ENCODE data around the gene CAPN13.

CAPN13 gene

DNA sequence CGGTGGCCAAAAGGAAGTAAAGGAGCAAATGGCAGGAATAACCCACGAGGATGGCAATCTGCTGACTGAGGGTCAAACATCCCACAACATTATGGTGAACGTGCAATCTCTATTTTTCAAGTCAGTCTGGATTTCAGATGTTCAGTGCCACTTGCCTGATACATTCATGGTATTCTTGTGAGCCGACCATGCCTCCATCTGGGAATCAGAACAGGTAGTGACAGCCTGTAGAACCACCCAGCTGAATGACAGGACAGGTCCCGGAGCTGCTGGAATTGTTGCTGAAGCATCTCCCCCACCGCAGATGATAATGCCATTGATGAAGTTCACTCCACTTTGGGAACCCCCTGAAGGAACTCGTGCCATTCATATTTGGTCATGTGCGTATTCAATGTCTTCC is 123.2 kb downstream of the CAPN13 start:
- no peak for DNase-seq (ENCODE audit: low read depth, low spot score)

DNA sequence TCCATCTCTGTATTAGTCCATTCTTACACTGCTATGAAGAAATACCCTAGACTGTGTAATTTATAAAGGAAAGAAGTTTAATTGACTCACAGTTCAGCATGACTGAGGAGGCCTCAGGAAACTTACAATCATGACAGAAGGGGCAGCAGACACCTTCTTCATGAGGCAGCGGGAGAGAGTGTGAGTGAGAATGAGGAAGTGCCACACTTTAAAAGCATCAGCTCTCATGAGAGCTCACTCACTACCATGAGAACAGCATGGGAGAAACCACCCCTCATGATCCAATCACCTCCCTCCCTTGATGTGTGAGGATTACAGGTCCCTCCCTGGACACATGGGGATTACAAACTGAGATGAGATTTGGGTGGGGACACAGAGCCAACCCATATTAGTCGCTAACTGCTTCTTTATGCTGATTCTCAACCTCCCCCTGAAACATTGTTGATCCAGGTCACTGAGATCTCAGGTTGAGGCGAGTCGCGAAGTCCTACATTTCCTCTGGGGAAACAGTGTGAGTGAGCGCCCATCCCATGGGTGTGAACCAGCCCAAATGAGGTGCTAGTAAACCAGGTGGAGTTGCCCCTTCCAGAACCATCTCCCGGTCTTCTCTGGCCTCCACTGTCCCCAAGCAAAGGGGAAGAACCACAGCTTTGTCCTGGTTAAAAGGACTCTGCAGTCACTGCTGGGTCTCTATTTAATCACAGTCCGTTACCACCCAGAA is 123.8 kb downstream of the CAPN13 start:
- no peak for DNase-seq (ENCODE audit: low read depth, low spot score)

DNA sequence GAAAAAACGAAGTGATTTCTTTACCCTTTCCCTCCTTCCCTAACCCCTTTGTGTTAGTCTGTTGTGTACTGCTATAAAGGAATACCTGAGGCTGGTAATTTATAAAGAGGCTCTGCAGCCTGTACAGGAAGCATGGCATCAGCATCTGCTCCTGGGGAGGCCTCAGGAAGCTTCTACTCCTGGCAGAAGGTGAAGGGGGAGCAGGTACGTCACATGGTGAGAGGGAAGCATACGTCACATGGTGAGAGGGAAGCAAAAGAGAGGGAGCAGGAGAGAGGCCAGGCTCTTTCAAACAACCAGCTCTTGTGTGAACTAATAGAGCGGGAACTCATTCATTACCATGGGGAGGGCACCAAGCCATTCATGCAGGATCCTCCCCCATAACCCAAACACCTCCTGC is 126.2 kb downstream of the CAPN13 start:
- DNase-seq (ENCODE audit: low read depth, low spot score), result no peak

DNA sequence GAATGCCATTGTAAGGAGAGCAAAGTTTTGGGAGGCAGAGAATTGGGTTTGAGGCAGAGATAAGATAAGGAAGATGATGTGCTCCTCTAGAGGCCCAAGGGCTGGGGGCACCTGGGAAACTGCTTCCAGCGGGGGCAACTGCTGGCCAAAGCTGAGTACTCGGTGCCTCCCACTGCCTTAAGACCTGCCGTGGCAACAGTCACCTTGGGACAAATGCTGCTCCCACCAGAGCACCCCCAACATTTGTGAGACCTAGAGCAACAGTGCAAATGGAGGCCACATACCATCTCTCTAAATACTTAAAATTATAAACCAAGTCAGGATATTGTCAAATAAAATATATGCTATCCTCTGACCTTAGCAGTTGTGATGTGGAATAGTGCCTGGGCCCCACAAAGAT is 127.1 kb downstream of the CAPN13 start:
- DNase-seq (ENCODE audit: low read depth, low spot score), result no peak

DNA sequence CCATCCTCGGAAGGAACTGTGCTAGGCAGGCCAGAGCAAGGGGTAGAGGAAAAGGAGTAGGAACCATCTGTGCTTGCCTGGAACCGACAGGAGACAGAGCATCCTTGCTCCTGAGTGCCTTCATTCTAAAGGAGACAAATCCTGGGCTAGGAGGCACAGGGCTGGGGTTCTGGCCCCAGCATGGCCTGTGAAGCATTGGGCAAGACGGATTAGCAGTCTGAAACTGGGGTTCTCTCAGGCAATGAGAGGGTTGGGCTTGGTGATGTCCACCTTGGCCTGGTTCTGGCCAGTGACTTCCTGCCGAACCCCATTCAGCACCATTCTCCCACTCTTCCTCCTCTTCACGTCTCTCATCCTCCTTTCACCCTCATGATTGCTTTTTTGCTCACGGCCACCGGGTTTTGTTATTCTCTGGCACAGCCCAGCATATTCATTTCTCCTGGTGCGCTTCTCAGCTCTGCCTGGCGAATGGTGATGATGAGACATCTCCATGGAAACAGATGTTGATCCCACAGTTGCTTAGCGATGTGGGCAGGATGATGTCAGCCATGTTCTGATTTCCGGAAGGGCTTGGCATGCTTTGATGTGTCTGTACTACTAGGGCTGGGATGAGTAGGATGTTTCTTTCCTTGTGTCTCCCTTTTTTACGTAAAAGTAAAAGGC is 127.7 kb downstream of the CAPN13 start:
- DNase-seq (ENCODE audit: low read depth, low spot score), result no peak

DNA sequence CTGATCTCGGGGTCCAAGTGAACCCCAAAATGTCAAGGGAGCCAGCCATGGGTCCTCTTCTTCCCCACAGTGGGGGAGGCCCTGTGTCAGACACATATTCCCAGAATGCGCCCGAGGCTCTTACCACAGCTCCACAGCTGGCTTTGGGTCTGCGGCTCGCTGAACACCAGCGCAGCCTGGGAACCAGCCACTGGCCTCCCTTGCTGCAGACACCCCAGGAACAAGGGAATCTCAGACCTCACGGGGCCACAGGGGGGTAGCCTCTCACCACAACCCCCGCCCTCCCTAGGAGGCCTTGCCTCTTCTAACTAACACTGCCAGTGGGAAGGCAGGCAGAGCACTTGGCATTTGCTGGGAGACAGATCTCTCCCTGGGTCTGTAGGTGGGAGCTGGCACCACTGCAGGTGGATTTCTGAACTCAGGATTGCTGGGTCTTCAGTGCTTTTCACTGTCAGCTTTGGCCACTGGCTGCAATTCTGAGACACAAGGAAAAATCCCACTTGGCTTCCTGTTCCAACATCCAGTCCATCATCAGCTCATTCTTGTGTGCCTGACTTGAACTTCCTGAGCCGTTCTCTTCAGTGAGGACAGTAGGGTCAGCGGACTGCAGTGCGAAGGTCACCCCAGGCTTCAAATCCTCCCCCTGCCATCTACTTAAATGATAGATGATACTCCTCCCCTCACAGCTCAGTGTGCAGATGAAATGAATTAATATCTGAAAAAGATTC is 128.7 kb downstream of the CAPN13 start:
- DNase-seq (ENCODE audit: low read depth, low spot score), result no peak

DNA sequence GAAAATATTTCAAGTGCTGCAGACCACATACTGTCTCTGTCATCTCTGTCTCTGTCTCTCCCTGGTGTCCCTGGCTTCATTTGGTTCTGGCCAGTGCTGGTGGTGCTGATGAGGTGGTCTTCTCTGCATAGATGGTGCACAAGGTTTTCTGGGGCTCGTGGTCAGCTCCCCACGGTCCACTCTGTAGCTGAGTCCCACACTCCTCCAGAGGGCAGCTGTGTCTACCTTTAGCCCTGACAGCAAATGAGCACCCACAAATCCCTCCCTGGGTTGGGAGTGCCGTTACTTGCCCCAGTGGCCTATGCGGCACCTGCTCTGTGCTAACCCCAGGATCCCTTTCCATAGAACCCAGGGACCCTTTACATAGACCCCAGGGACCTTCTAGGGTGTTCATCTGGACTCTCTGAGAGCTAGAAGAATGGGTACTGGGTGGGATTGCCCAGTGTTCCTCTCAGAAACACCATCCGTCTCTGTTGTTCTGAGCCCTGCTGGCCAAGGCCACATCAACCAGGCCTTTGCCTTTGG is 129.3 kb downstream of the CAPN13 start:
- no peak for DNase-seq (ENCODE audit: low read depth, low spot score)

DNA sequence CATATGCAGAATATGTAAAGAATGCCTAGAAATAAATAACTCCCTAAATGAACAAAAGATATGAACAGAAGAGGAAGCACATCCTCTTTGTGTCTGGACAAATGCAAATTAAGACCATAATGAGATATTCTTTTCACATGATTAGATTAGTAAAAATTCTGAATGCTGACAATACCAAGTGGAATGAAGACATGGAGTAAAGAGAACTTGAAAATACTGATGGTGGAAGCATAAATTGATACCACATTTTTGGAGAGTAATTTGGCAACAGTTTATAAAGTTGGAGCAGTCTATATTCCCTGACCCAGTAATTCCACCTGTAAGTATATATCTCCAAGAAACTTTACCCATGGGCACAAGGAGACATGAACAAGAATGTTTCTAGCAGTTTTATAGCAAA is 130.0 kb downstream of the CAPN13 start:
- no peak for DNase-seq (ENCODE audit: low read depth, low spot score)

DNA sequence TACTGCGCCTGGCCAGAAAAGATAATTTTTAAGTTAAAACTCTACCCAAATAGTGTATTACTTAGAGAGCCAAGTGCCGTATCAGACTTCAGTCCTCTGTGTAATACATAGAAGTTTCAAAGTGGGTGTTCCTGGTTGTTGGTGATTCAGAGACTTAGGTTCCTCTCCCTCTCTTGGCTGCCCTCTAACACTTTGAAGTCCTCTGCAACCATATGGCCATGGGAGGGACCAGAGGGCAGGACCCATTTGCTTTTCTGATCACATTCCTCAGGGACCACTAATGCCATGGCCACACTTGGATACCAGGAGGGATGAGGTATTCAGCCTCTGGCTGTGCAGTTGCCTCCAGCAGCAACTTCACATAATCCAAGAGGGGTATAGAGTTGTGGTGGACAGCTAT is 131.5 kb downstream of the CAPN13 start:
- no peak for DNase-seq (ENCODE audit: low read depth, low spot score)

DNA sequence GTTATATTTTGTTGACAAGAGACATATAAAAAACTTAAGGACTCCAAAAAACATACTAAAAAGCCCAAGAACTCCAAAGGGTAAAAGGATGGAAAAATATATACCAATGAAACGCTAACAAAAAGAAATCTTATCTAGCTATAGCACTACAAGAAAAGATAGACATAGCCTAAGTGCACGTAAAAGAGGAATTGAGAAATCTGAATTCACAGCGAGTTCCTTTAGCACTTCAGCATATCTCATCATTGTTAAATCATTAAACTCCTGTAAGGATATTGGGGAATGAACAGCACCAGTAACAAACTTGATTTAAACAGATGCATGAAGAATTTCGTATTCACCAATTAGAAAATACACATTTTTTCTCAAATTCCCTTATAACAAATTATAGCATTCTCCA is 134.1 kb downstream of the CAPN13 start:
- DNase-seq (ENCODE audit: low read depth, low spot score), result no peak

All from brain pericyte (primary cell).